AG04450 (cell line): ENCODE data around the gene CTSA. TPM values are rescaled to one million over a fixed set of nuclear protein-coding genes. Genes with fewer than 3 reads are reported as not detected.

ENCODE experiments used
- CTCF ChIA-PET: fragments of 300-600, 350-600 bp; formaldehyde crosslinking; extraction: SDS; loops from one replicate; lab custom pipeline; 2022; ENCODE audit warnings: antibody characterized with exemption, inconsistent platforms; lab: Charles Lee
- POLR2A ChIA-PET: fragments of 350-600 bp; formaldehyde crosslinking; extraction: SDS; loops from one replicate; lab custom pipeline; 2021; ENCODE audit warnings: antibody characterized with exemption, inconsistent platforms; lab: Yijun Ruan, JAX
- DNase-seq: peaks from one replicate; pipeline ENCODE4 v3.0.0-alpha.2; 2011; ENCODE audit warnings: low read depth, low spot score
- H3K27ac ChIP-seq: one replicate; pipeline ENCODE4 v1.5.1; 2012; ENCODE audit warnings: low read depth, low read length, control low read depth
- H3K27me3 ChIP-seq: one replicate; pipeline ENCODE4 v1.6.0; 2012; ENCODE audit warnings: low read length; ENCODE audit not compliant: control insufficient read depth, insufficient read depth
- H3K4me3 ChIP-seq: 2 replicates; pipeline ENCODE4 v1.5.1; 2011; ENCODE audit warnings: mild to moderate bottlenecking, low read depth, low read length, control low read depth
- H3K9me3 ChIP-seq: 2 replicates; pipeline ENCODE4 v1.5.1; 2012; ENCODE audit warnings: low read length; ENCODE audit not compliant: control insufficient read depth, insufficient read depth
- polyA minus RNA-seq: library from RNA; depleted of rRNA, polyadenylated mRNA; stranded (reverse); fragments of >200 nt; gene quantifications from 2 replicates; pipeline ENCODE4 v1.2.3, GENCODE V29; 2011; rRNA and poly(A)+ RNA removed
- polyA plus RNA-seq: library from polyadenylated mRNA; depleted of rRNA; stranded (reverse); fragments of >200 nt; gene quantifications from 2 replicates; pipeline ENCODE4 v1.2.3, GENCODE V29; 2011; rRNA removed
- TF ChIP-seq, protein P1 (sequence below): IDR thresholded peaks from 2 replicates; pipeline ENCODE4 v1.5.1; 2011; ENCODE audit warnings: low read depth, low read length, control low read depth, inconsistent platforms

The CTSA gene
- polyA plus RNA-seq (234 and 267 TPM in 2 replicates), polyA minus RNA-seq (167 and 244 TPM in 2 replicates)

DNA sequence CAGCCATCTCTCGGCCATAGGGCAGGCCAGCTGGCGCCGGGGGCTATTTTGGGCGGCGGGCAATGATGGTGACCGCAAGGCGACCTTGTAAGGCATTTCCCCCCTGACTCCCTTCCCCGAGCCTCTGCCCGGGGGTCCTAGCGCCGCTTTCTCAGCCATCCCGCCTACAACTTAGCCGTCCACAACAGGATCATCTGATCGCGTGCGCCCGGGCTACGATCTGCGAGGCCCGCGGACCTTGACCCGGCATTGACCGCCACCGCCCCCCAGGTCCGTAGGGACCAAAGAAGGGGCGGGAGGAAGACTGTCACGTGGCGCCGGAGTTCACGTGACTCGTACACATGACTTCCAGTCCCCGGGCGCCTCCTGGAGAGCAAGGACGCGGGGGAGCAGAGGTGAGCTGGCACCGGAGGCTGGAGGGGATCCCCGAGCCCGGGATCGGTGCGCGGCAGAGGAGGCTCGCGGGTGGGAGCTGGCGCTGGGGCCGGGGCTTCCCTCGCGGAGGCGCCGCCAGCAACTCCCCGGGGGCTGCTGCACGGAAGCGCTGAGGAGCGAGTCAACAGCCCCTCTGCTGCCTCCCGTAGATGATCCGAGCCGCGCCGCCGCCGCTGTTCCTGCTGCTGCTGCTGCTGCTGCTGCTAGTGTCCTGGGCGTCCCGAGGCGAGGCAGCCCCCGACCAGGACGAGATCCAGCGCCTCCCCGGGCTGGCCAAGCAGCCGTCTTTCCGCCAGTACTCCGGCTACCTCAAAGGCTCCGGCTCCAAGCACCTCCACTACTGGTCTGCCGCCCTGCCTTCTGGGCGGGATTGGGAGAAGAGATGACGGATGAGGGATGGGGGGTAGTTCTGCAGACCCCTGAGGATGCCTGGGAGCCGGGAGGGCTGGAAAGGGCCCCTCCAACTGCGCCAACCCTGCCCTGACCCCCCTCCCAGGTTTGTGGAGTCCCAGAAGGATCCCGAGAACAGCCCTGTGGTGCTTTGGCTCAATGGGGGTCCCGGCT, at the start of gene CTSA, which contains the start of gene NEURL2:
CTSA (plus strand) TSS at position 351 of the 999 bp plus-strand sequence; CDS start at position 585, 234 bp downstream.
NEURL2 (minus strand) TSS at position 224 of the 999 bp plus-strand sequence; CDS start at position 7, 217 bp downstream.
- Histone ChIP-seq H3K4me3 (peak within 1 kb of the TSS; percentile 79), H3K27ac (peak within 1 kb of the TSS; percentile 77), H3K27me3 (no peaks in the 10 kb centered on the region), H3K9me3 (no peaks in the 10 kb centered on the region; the same call in 1 of the 2 replicates)
- ChIA-PET CTCF (interaction anchor here (0.6 to 3.4 kb wide), 13 partner anchors 9 to 177 kb away, joined by 3 to 31 read pairs (median 3); partner anchors contain the start of gene ZSWIM1), POLR2A (interaction anchor here (0.7 to 2.8 kb wide), 9 partner anchors 10 to 80 kb away, joined by 3 to 21 read pairs (median 14); partner anchors contain the start of genes PCIF1, PLTP and ZSWIM1)
- peak; percentile 84 for DNase-seq
- TF ChIP-seq, protein P1, sequence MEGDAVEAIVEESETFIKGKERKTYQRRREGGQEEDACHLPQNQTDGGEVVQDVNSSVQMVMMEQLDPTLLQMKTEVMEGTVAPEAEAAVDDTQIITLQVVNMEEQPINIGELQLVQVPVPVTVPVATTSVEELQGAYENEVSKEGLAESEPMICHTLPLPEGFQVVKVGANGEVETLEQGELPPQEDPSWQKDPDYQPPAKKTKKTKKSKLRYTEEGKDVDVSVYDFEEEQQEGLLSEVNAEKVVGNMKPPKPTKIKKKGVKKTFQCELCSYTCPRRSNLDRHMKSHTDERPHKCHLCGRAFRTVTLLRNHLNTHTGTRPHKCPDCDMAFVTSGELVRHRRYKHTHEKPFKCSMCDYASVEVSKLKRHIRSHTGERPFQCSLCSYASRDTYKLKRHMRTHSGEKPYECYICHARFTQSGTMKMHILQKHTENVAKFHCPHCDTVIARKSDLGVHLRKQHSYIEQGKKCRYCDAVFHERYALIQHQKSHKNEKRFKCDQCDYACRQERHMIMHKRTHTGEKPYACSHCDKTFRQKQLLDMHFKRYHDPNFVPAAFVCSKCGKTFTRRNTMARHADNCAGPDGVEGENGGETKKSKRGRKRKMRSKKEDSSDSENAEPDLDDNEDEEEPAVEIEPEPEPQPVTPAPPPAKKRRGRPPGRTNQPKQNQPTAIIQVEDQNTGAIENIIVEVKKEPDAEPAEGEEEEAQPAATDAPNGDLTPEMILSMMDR, result no peak

DNA sequence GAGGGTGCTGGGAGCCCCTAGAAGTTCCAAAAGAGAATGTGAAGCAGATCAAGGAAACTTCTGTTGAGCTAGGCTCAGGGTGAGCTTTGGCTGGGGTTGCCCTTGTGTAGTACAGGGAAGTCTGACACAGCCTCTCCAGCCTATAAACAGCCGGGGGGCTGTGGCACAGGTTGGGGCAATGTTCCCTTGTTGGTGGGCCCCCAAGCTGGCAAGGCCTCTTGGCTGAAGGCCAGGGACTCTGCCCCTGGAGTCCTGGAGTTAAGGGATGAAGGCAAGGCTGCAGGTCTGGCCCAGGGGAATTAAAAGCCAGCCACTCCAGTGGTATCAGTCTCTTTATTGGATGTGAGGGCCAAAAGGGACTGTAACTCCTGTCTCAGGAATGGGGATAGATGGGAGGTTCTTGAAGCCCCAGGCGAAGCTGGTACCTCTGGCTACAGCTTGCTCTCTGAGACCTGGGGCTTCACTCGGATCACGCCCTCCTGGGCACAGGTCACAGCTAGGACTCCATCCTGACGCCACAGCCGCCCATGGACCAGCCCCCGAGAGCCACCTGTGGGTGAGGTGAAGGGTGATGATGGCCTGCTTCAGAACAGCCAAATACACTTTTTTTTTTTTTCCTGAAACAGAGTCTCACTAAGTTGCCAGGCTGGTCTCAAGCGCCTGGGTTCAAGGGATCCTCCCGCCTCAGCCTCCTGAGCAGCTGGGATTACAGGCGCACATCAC, 49.6 kb upstream of the CTSA start:
- no peak for DNase-seq
- Histone ChIP-seq H3K27me3 (no peaks in the 10 kb centered on the region), H3K9me3 (no peaks in the 10 kb centered on the region), H3K27ac (no peak overlapping the region), H3K4me3 (no peak overlapping the region)
- POLR2A ChIA-PET, result interaction anchor here (0.6 to 1.5 kb wide), 3 partner anchors 15 to 49 kb away, joined by 3 to 4 read pairs (median 3); no protein-coding TSS in a partner anchor
- TF ChIP-seq, protein P1, result no peak
- CTCF ChIA-PET, result no interaction called here

DNA sequence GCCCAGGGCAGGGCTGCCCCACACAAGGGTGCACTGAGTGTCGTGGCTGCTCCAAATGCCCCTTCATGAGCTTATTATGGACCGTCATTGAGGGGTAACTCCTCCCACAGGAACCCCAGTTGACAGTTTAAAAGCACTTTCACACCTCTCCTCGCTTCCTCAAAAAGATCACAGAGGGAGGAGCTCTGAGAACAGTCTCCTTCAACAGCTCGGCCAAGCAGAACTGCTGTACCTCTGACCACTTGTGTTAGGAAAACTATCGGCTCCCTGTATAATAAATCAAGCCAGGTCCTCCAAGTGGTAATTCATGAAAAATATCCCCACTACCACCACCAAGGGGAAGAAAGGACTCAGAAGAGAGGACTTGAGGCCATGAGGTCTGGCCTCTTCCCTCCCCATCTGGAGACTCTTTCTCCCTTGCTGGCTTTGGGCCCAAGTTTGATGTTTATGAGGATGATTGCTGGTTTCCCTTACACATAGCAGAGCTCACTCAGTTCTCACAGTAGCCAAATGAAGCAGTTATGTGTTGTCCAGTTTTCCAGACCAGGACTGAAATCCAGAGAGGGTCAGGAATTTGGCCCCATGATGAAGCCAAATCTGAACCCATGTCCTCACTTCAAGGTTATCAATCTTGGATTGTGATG, 48.8 kb upstream of the CTSA start:
- POLR2A ChIA-PET, result interaction anchor here (1.3 to 1.5 kb wide), 2 partner anchors 14 to 48 kb away, joined by 3 to 4 read pairs; no protein-coding TSS in a partner anchor
- peak overlapping the region; percentile 4 for H3K27ac ChIP-seq
- no peaks in the 10 kb centered on the region for H3K27me3 ChIP-seq
- no peaks in the 10 kb centered on the region for H3K9me3 ChIP-seq
- DNase-seq, result no peak
- TF ChIP-seq, protein P1, result 0 out of 2 replicates have a peak, but pooled peaks have one; percentile 1
- CTCF ChIA-PET, result interaction anchor here (0.7 to 1.2 kb wide), 3 partner anchors 18 to 128 kb away, joined by 3 to 4 read pairs (median 3); no protein-coding TSS in a partner anchor
- no peak overlapping the region for H3K4me3 ChIP-seq

DNA sequence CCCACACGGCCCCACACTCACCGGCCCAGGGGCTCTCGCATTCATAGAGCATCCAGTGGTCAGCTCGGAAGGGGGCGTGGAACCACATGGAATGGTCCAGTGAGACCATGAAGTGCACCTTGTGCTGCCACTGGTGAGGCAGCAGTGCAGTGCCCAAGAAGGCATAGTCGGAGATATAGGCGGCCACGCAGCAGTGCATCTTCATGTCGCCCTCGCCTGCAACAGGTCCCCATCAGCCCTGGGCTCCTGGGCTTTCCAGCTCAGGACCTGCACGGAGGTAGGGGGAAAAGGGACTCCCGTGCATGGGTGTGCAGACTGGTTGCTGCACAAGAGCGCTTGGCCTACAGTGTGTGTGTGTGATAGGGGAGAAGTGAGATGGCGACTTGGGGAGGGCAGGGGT, 47.6 kb upstream of the CTSA start:
- no peaks in the 10 kb centered on the region for H3K27me3 ChIP-seq
- H3K9me3 ChIP-seq, result no peaks in the 10 kb centered on the region
- CTCF ChIA-PET, result no interaction called here
- POLR2A ChIA-PET, result no interaction called here
- no peak overlapping the region for H3K27ac ChIP-seq
- no peak for DNase-seq
- no peak overlapping the region for H3K4me3 ChIP-seq
- TF ChIP-seq, protein P1, result no peak
